K562 (cell line): Measurements from ENCODE around the gene CD164. TPM values are rescaled to one million over a fixed set of nuclear protein-coding genes. Genes with fewer than 3 reads are reported as not detected.

Experiments used
- ATF3 ChIP-seq, 2 experiments: fragments of 450-650 bp in 1 of 2; sonication (generic) in 1 of 2; formaldehyde crosslinking in 1 of 2; IDR thresholded peaks in 1 of 2; conservative IDR thresholded peaks in 1 of 2; 2 replicates each; pipeline versions ENCODE4 v1.6.1 to v1.8.1; 2016 to 2023; ENCODE audit warnings: mild to moderate bottlenecking in 2 of 2, moderate library complexity in 2 of 2, inconsistent platforms in 1 of 2, missing genetic modification reagents in 1 of 2
- BRF2 ChIP-seq: IDR thresholded peaks from 3 replicates; pipeline ENCODE4 v1.6.1; 2011; ENCODE audit warnings: borderline replicate concordance, mild to moderate bottlenecking; ENCODE audit not compliant: insufficient read length, insufficient read depth
- CGGBP1 ChIP-seq: fragments of 250-450 bp; sonication (Bioruptor Pico); IDR thresholded peaks from 2 replicates; pipeline ENCODE4 v1.9.0; 2021; ENCODE audit warnings: mild to moderate bottlenecking
- CHD1 ChIP-seq: fragments of 200-600 bp; sonication (generic); IDR thresholded peaks from one replicate; pipeline ENCODE4 v1.6.1; 2012; ENCODE audit warnings: mild to moderate bottlenecking, moderate library complexity, low read length, inconsistent platforms
- CREM ChIP-seq: IDR thresholded peaks from 2 replicates; pipeline ENCODE4 v1.6.1; 2014; ENCODE audit warnings: antibody characterized with exemption, low read depth
- E2F6 ChIP-seq, 2 experiments: IDR thresholded peaks; 2 replicates each; pipeline ENCODE4 v1.6.1; 2011; ENCODE audit warnings: borderline replicate concordance in 1 of 2, control low read depth in 1 of 2, low read depth in 1 of 2, low read length in 1 of 2, mild to moderate bottlenecking in 1 of 2, mixed read lengths in 1 of 2, moderate library complexity in 1 of 2; ENCODE audit not compliant: insufficient read depth in 1 of 2, insufficient read length in 1 of 2, poor library complexity in 1 of 2, severe bottlenecking in 1 of 2; ENCODE audit errors: extremely low read depth in 1 of 2
- GABPA ChIP-seq: fragments of 200-800 bp; sonication (Bioruptor generic); conservative IDR thresholded peaks from 2 replicates; pipeline ENCODE4 v1.6.1; 2016; ENCODE audit warnings: low read depth, missing genetic modification characterization, missing compliant biosample characterization
- KAT2B ChIP-seq: IDR thresholded peaks from one replicate; pipeline ENCODE4 v1.6.1; 2012; ENCODE audit warnings: low read depth, mild to moderate bottlenecking, control low read depth, inconsistent platforms, low read length, moderate library complexity
- KDM2B ChIP-seq: fragments of 250-450 bp; sonication (Bioruptor Pico); IDR thresholded peaks from 2 replicates; pipeline ENCODE4 v1.8.0; 2021; ENCODE audit warnings: mild to moderate bottlenecking, moderate library complexity
- MTA2 ChIP-seq: fragments of 450-650 bp; IDR thresholded peaks from 2 replicates; pipeline ENCODE4 v1.6.1; 2016; ENCODE audit warnings: low read depth
- NFIC ChIP-seq: fragments of 450-650 bp; IDR thresholded peaks from 2 replicates; pipeline ENCODE4 v1.6.1; 2017; ENCODE audit warnings: mild to moderate bottlenecking, inconsistent platforms
- RB1 ChIP-seq: fragments of 450-650 bp; IDR thresholded peaks from 2 replicates; pipeline ENCODE4 v1.6.1; 2017; ENCODE audit warnings: low read depth, mild to moderate bottlenecking
- STAT6 ChIP-seq: sonication (generic); formaldehyde crosslinking; IDR thresholded peaks from 2 replicates; pipeline ENCODE4 v1.8.1; 2023; ENCODE audit warnings: mild to moderate bottlenecking, missing genetic modification reagents
- TFE3 ChIP-seq: fragments of 450-650 bp; formaldehyde crosslinking; IDR thresholded peaks from 2 replicates; pipeline ENCODE4 v1.4.0; 2020; ENCODE audit warnings: mild to moderate bottlenecking, mixed read lengths
- ZBTB17 ChIP-seq: fragments of 450-650 bp; formaldehyde crosslinking; IDR thresholded peaks from 2 replicates; pipeline ENCODE4 v1.4.0; 2020; ENCODE audit warnings: mild to moderate bottlenecking
- ZNF551 ChIP-seq: fragments of 250-450 bp; sonication (Bioruptor Pico); IDR thresholded peaks from 2 replicates; pipeline ENCODE4 v1.5.0; 2021; ENCODE audit warnings: mild to moderate bottlenecking, moderate library complexity
- ZNF766 ChIP-seq: fragments of 200-800 bp; sonication (Bioruptor generic); conservative IDR thresholded peaks from 2 replicates; pipeline ENCODE4 v1.6.1; 2016; ENCODE audit warnings: missing genetic modification characterization, missing compliant biosample characterization
- polyA plus RNA-seq, 8 experiments: library from polyadenylated mRNA; depleted of rRNA in 4 of 8; stranded (reverse) in 5 of 8; unstranded in 3 of 8; fragments of >200 nt; fragmentation: Nextera tagmentation in 2 of 8; fragmentation: Illumina TruSeq in 1 of 8; extraction: Ambion mirVana in 2 of 8; extraction: Trizol in 1 of 8; gene quantifications; 2 replicates each; pipeline versions ENCODE4 v1.2.1 to v1.2.3, GENCODE V29; 2011 to 2014; ENCODE audit warnings: inconsistent platforms in 1 of 8, missing spikeins in 1 of 8
- total RNA-seq, 7 experiments: library from RNA; depleted of rRNA in 6 of 7; stranded (reverse); fragments of >200 nt in 6 of 7; fragmentation: Illumina TruSeq in 2 of 7; extraction: Trizol in 2 of 7; gene quantifications; 2 replicates each; pipeline versions ENCODE4 v1.2.1 to v1.2.3, GENCODE V29; 2011 to 2021; ENCODE audit warnings: low replicate concordance in 1 of 7

Gene CD164
- total and polyA plus RNA-seq, 9 of the 15 experiments (the other 6 are each of a cell fraction or from before 2014, with no cell fraction given), result 79.5 to 317 (median 165) TPM

- TF ChIP-seq BRF2, result no peak
- no peak for TF ChIP-seq KDM2B (CRISPR knock-in tag)
- no peak for TF ChIP-seq ATF3 (IDR thresholded peaks at IDR 0.05)
- no peak for TF ChIP-seq ATF3 (CRISPR knock-in tag; conservative IDR thresholded peaks at IDR 0.05)
- TF ChIP-seq MTA2, result no peak
- TF ChIP-seq ZBTB17 (CRISPR knock-in tag), result no peak
- 0 out of 2 replicates have a peak, but pooled peaks have one; percentile 11 for TF ChIP-seq ZNF766 (CRISPR knock-in tag)
- TF ChIP-seq CREM, result no peak
- no peak for TF ChIP-seq KAT2B
- TF ChIP-seq RB1, result no peak
- TF ChIP-seq CGGBP1, result no peak
- TF ChIP-seq CHD1, result no peak
- TF ChIP-seq E2F6 (IDR thresholded peaks at IDR 0.05; ENCODE audit: borderline replicate concordance in 1 of 2, extremely low read depth in 1 of 2, insufficient read depth in 1 of 2, insufficient read length in 1 of 2, low read depth in 1 of 2, low read length in 1 of 2, poor library complexity in 1 of 2, severe bottlenecking in 1 of 2), result no peak
- no peak for TF ChIP-seq STAT6
- peak; percentile 12; the same call in 1 of the 2 replicates for TF ChIP-seq GABPA
- peak; percentile 40 for TF ChIP-seq NFIC
- no peak for TF ChIP-seq TFE3 (CRISPR knock-in tag)
- TF ChIP-seq ZNF551, result no peak
Measured at GRCh38 chr6:109323241-109323640, 59.0 kb downstream of the CD164 start (continued).
